GM18517 (cell line): ENCODE measurements around the gene BRF1.

Source experiments
- ATAC-seq: cut with Tn5 transposase; IDR thresholded peaks from one replicate; pipeline ENCODE4 v1.9.1; 2021; ENCODE audit warnings: mild to moderate bottlenecking, moderate library complexity; ENCODE audit not compliant: unreplicated experiment

Gene BRF1

GRCh38 chr14:105271224-105271890 is 29.4 kb downstream of the BRF1 start:
- ATAC-seq: no peak

DNA sequence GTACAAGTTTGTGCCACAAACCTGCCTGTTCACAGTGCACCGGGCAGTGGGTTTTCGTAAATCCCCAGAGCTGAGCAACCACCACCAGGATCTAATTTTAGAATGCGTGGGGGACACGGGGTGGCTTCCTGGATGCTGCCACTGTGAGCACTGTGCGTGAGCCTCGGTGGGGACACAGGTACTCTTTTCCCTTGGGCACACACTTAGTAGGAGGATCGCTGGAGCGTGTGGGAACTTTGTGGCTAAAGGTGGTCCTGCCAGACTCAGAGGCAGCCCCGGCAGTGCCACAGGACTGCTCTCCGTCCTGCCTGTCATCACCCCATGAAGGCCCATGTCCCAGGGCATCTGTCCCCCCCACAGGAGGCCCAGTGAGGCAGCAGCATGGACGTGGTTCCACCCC is 31.4 kb downstream of the BRF1 start:
- no peak for ATAC-seq

DNA sequence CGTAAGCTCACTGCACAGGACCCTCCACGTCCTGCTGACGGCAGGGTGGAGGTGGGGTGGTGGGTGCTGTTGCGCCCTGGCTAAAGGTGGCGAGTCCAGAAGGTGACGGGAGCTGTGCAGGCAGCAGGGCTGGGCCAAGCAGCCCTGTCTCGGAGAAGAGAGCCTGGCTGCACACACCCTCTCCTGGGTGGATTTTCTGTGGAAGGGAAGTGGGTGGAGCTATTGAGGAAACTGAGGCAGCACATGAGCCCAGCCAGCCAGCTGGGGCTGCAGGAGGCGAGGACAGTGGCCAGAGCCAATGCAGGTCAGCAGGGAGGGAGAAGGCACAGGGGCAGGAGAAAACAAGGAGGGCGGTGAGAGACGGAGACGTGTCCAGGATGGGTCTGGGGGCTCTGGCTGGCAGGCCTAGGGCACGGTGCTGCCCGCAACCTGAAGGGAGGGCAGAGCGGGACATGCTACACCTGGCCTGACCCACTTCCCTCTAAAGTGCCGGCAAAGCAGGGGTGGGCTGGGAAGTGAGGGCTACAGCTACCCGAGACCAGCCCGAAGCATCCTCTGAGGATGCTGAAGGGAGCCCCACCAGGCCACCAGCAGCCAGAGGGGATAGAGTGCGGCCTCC is 32.0 kb downstream of the BRF1 start:
- ATAC-seq: no peak

- ATAC-seq: no peak
Observed at GRCh38 chr14:105267820-105268548, 32.8 kb downstream of the BRF1 start.

GRCh38 chr14:105261781-105262180 is 39.0 kb downstream of the BRF1 start:
- ATAC-seq: no peak

GRCh38 chr14:105260959-105261358 is 39.8 kb downstream of the BRF1 start:
- ATAC-seq: no peak

GRCh38 chr14:105258846-105259245 is 42.0 kb downstream of the BRF1 start:
- ATAC-seq: no peak

- no peak for ATAC-seq
Observed at GRCh38 chr14:105257464-105257863, 43.3 kb downstream of the BRF1 start.

- ATAC-seq: no peak
Observed at GRCh38 chr14:105256292-105256960, 44.4 kb downstream of the BRF1 start.

- no peak for ATAC-seq
Observed at GRCh38 chr14:105255021-105255507, 45.7 kb downstream of the BRF1 start.

DNA sequence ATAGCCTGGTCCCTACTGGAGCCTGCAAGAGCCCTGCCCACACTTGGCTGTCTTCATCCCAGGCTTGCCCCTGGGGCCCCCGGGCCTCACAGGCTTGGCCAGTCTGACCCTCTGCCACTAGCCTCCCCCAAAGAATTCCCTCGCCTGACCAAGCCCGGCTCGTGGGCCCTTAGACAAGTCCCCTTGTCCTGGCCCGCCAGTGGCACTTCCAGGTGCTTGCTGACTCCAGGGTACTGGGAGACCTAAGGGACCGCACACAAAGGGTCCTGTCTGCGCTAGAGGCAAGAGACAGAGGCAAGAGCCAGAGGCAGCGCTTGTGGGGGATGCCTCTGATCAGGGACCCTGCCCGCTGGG is 47.5 kb downstream of the BRF1 start:
- no peak for ATAC-seq

- ATAC-seq: no peak
Observed at GRCh38 chr14:105252552-105253328, 48.1 kb downstream of the BRF1 start.

- no peak for ATAC-seq
Observed at GRCh38 chr14:105251920-105252319, 48.9 kb downstream of the BRF1 start.

DNA sequence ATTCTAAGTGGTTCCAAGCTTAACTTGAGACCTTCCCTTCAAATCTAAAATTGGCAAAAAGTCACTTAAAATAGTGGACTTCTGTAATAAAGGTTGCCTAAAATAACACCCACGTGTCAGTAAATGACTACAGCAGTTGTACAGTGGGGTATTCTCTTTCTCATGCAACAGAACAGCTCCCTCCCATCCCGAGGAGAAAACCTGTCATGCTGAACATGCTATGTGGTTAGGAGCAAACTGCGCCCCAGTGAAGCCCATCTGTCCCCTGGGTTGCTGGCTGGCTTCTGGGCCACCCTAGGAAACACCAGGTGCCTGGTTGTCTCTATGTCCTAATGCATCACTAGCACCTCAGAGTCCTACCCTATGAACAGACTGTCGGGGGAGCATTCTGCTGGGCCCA is 49.8 kb downstream of the BRF1 start:
- ATAC-seq: no peak

GRCh38 chr14:105250008-105250366 is 50.8 kb downstream of the BRF1 start:
- ATAC-seq: no peak

DNA sequence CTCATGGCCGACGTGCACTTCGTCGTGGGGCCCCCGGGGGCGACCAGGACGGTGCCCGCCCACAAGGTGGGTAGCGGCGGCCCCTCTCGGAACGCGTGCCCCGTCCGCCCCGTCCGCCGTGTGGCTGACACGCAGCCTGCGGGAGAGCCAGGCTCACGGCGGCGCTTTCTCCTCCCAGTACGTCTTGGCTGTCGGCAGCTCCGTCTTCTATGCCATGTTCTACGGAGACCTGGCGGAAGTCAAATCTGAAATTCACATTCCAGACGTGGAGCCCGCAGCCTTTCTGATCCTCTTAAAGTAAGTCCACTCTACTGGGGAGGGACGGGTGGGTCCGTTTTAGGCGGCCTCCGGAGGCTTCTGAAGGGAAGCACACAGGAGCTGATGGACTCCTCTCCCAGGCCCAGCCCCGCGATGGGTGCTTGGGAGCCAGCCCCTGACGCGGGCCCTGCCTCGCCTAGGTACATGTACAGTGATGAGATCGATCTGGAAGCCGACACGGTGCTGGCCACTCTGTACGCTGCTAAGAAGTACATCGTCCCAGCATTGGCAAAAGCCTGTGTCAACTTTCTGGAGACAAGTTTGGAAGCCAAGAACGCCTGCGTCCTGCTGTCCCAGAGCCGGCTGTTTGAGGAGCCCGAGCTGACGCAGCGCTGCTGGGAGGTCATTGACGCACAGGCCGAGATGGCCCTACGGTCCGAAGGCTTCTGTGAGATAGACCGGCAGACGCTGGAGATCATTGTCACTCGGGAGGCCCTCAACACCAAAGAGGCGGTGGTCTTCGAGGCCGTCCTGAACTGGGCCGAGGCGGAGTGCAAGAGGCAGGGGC is 51.4 kb downstream of the BRF1 start:
- ATAC-seq: no peak

- ATAC-seq: peak; percentile 78
Observed at GRCh38 chr14:105248368-105249181, 52.2 kb downstream of the BRF1 start, which contains the start of gene BTBD6. Gene BTBD6, plus strand, starts transcription at chr14:105248533. Its CDS starts 179 bp downstream, at chr14:105248712.

DNA sequence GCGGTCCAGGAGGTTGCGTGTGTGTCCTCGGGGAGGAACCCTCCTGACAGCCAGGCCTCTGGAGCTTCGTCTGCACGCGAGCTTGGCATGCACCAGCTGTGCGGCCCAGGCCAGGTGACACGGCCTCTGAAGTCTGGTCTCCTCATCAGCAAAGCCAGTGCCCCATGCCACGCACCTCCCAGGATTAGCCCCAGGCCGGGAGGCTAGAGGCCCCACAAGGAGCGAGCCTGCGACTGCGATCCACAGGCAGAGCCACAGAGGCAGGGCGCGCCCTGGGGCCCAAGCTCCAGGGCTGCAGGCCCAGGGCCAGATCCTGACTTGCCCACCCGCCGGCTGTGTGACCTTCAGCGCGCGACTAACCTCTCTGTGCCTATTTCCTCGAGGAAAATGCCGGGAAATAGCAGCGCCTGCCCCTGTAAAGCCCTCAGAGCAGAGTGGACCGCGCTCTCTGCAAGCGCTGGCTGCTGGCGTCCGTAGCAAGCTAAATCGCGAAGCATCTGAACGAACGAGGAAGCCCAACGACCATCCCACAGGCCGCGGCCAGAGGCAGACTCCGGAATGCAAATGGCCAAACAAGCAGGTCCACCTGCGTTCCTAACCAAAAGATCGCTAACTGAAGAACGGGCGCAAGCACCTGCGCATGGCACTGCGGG is 53.0 kb downstream of the BRF1 start:
- ATAC-seq: no peak

DNA sequence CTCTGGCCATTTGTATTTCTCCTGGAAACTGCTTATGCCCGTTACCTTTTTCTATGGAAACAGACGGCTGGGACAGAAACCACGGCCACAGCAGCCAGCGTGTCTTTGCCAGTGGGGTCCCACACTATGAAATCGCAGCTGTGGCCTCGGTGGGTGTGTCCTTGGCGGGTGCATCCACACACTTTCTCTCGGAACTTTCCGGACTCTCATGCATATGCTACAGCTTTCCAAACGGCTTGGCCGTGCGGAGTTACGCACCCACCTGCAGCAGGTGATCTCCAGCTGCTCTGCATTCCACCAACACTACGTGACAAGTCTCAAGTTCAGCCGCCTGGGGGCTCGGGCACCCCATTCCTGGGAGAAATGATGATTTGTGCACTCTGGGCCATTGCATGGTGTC is 53.8 kb downstream of the BRF1 start:
- no peak for ATAC-seq
